Activated T-cell treated with anti-CD3 and anti-CD28 coated beads for 4 hours (primary cell): ENCODE results near the gene SLITRK1.

Experiments used
- DNase-seq: peaks from one replicate; pipeline ENCODE4 v3.0.0-alpha.2; 2020

The SLITRK1 gene

GRCh38 chr13:83865161-83866137, 16.8 kb downstream of the SLITRK1 start:
- DNase-seq = no peak

GRCh38 chr13:83853771-83854170, 28.5 kb downstream of the SLITRK1 start:
- DNase-seq = no peak

- no peak for DNase-seq
Observed at GRCh38 chr13:83845106-83845505, 37.2 kb downstream of the SLITRK1 start.

GRCh38 chr13:83839146-83839545, 43.1 kb downstream of the SLITRK1 start:
- DNase-seq = no peak

GRCh38 chr13:83831796-83832195, 50.5 kb downstream of the SLITRK1 start:
- DNase-seq = no peak

- no peak for DNase-seq
Observed at GRCh38 chr13:83829810-83830209, 52.5 kb downstream of the SLITRK1 start.

- DNase-seq = no peak
Observed at GRCh38 chr13:83827338-83827737, 54.9 kb downstream of the SLITRK1 start.
